Testis (tissue), 3 donors: ENCODE data around the gene LBHD2. TPM values are rescaled to one million over a fixed set of nuclear protein-coding genes. Genes with fewer than 3 reads are reported as not detected.

Source experiments
- DNase-seq: peaks from one replicate; pipeline ENCODE4 v3.0.0-alpha.2; 2019
- H3K27ac ChIP-seq, 2 donors: fragments of 200-600 bp; sonication (generic); one replicate each; pipeline ENCODE4 v1.5.1; 2019
- H3K27me3 ChIP-seq: fragments of 200-600 bp; sonication (generic); one replicate; pipeline ENCODE4 v1.5.1; 2019
- H3K36me3 ChIP-seq: fragments of 200-600 bp; sonication (generic); one replicate; pipeline ENCODE4 v1.5.1; 2017; ENCODE audit warnings: low read depth; ENCODE audit errors: missing control alignments
- H3K4me1 ChIP-seq: fragments of 200-600 bp; sonication (generic); one replicate; pipeline ENCODE4 v1.5.1; 2019
- H3K4me3 ChIP-seq, 2 donors: fragments of 200-600 bp; sonication (generic); one replicate each; pipeline ENCODE4 v1.5.1; 2017 to 2019
- H3K9me3 ChIP-seq: fragments of 200-600 bp; sonication (generic); one replicate; pipeline ENCODE4 v1.5.1; 2017
- POLR2A ChIP-seq: fragments of 450-650 bp; IDR thresholded peaks from one replicate; pipeline ENCODE4 v1.6.1; 2017; ENCODE audit warnings: antibody characterized with exemption, mild to moderate bottlenecking, moderate library complexity
- WGBS, 2 donors: methylation state at CpG; one replicate each; pipeline ENCODE4 v1.1.5; 2018; 5-methylcytosine and 5-hydroxymethylcytosine counted together
- intact Hi-C: fragments of 100-400 bp; cut with DNase I; formaldehyde crosslinking; loops from one replicate; pipeline ENCODE4 v1.15.1; 2023; ENCODE audit warnings: low total_unique reads
- polyA plus RNA-seq: library from polyadenylated mRNA; stranded (reverse); fragments of 350-450 nt; fragmentation: Illumina TruSeq; extraction: RNeasy Lipid Tissue Mini Kit (QIAGEN cat#74804); gene quantifications from one replicate; pipeline ENCODE4 v1.2.3, GENCODE V29; 2014; ENCODE audit warnings: low read depth, low replicate concordance; ENCODE audit not compliant: insufficient read depth
- total RNA-seq, 2 donors: library from RNA; depleted of rRNA; stranded (reverse); fragments of >200 nt; gene quantifications; one replicate each; pipeline ENCODE4 v1.2.3, GENCODE V29; 2016
- TF ChIP-seq, protein P1 (sequence below), 3 experiments: fragments of 450-650 bp in 2 of 3; fragments of 200-600 bp in 1 of 3; sonication (generic) in 1 of 3; IDR thresholded peaks; one replicate each; pipeline ENCODE4 v1.5.1; 2016 to 2019; ENCODE audit warnings: antibody characterized with exemption in 3 of 3, mild to moderate bottlenecking in 2 of 3, moderate library complexity in 1 of 3

Gene LBHD2
- total and polyA plus RNA-seq, 3 donors from 2014 or later = 1.9 to 5.6 (median 3.9) TPM

DNA sequence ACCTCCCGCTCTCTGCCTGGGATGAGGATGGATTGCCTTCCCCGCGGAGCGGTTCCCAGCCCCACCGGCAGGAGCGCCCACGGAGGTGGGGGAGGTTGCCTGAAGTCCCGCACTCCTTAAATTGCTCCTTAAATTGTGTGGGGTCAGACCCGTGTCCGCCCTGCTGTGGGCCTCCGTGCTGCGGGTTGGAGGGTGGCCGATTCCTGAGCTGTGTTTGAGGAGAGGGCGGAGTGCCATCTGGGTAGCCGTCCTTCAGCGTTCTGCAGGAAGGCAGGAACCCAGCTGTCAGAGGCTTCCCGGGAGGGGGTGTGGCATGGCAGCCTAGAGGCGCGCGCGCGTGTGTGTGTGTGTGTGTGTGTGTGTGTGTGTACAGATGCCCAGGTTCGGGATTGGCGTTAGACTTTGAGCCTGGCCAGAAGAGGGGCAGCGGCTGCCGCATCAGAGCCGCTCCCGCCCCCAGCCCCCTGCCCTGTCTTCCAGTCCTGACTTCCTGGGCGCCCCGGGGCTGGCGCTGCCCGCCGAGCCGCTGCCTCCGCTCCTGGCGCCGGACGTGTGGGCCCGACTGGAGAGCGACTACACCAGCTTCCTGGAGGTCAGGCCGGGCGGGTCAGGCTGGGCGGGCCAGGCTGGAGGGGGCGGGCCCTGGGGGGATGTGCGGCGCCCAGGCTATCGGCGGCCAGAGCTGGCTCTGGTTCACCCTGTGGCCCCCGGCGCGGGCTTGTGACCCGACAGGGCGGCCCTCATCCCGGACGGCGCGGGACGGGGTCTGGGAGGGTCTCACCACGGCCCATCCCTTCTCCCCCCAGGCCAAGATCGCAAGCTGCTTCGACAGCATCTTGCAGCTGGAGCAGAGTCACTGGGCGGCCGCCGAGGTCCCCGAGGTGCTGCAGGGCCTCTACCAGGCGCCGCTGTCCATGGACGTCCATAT is 19.7 kb downstream of the LBHD2 start:
- no peak for DNase-seq
- H3K4me3 ChIP-seq = no peak overlapping the region

DNA sequence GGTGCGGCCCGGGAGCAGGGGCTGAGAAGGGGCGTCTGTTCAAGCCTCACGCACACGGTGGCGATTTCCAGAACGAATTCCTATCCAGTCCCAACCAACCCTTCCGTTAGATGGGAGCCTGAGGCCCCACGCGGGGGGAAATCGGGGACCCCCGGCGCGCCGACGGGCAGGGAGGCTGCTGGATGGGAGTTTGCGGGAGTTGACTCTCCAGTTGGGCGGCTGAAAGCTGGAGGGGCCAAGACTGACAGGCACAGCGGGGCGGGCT is 20.3 kb downstream of the LBHD2 start:
- Histone ChIP-seq H3K9me3 (no peaks in the 10 kb centered on the region), H3K36me3 (no peaks in the 10 kb centered on the region), H3K27me3 (no peaks in the 10 kb centered on the region), H3K4me3 (no peak overlapping the region), H3K4me1 (peaks cover 21% of the 10 kb centered on the region), H3K27ac (no peak overlapping the region)
- no peak for TF ChIP-seq POLR2A
- TF ChIP-seq, protein P1, sequence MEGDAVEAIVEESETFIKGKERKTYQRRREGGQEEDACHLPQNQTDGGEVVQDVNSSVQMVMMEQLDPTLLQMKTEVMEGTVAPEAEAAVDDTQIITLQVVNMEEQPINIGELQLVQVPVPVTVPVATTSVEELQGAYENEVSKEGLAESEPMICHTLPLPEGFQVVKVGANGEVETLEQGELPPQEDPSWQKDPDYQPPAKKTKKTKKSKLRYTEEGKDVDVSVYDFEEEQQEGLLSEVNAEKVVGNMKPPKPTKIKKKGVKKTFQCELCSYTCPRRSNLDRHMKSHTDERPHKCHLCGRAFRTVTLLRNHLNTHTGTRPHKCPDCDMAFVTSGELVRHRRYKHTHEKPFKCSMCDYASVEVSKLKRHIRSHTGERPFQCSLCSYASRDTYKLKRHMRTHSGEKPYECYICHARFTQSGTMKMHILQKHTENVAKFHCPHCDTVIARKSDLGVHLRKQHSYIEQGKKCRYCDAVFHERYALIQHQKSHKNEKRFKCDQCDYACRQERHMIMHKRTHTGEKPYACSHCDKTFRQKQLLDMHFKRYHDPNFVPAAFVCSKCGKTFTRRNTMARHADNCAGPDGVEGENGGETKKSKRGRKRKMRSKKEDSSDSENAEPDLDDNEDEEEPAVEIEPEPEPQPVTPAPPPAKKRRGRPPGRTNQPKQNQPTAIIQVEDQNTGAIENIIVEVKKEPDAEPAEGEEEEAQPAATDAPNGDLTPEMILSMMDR (IDR thresholded peaks at IDR 0.05) = no peak
- no peak for DNase-seq
- 30 to 42% methylated on average over 5 to 18 of the region's 20 CpGs for WGBS, 2 donors
- intact Hi-C loops = loop anchor here (10.0 kb wide), 2 partner anchors 80 to 190 kb away; no protein-coding TSS in a partner anchor

More for the DNA sequence above, 19.7 kb downstream of the LBHD2 start:
- no peaks in the 10 kb centered on the region for H3K9me3 ChIP-seq
- no peaks in the 10 kb centered on the region for H3K36me3 ChIP-seq
- no peak overlapping the region for H3K27ac ChIP-seq
- TF ChIP-seq POLR2A = no peak
- TF ChIP-seq, protein P1 (IDR thresholded peaks at IDR 0.05) = no peak
- peaks cover 25% of the 10 kb centered on the region for H3K4me1 ChIP-seq
- H3K27me3 ChIP-seq = no peaks in the 10 kb centered on the region
- WGBS, 2 donors = 10 to 21% methylated on average over 16 to 67 of the region's 68 CpGs
- intact Hi-C loops = loop anchor here (10.0 kb wide), 2 partner anchors 81 to 191 kb away; no protein-coding TSS in a partner anchor

- Histone ChIP-seq H3K9me3 (no peaks in the 10 kb centered on the region), H3K27ac (no peak overlapping the region), H3K4me3 (no peak overlapping the region), H3K27me3 (no peaks in the 10 kb centered on the region), H3K4me1 (peaks cover 18% of the 10 kb centered on the region), H3K36me3 (no peaks in the 10 kb centered on the region)
- intact Hi-C loops = loop anchor here (10.0 kb wide), 2 partner anchors 80 to 190 kb away; no protein-coding TSS in a partner anchor
- peak; percentile 81 for DNase-seq
- 17 to 47% methylated on average over 13 to 54 of the region's 59 CpGs for WGBS, 2 donors
- TF ChIP-seq, protein P1 (IDR thresholded peaks at IDR 0.05) = peak; percentile 96 to 98 (median 96)
- TF ChIP-seq POLR2A = no peak
Observed at GRCh38 chr14:103104654-103105452, 20.8 kb downstream of the LBHD2 start.

GRCh38 chr14:103105580-103106150 is 21.7 kb downstream of the LBHD2 start:
- Histone ChIP-seq H3K27ac (no peak overlapping the region), H3K4me1 (peaks cover 21% of the 10 kb centered on the region), H3K36me3 (no peaks in the 10 kb centered on the region), H3K9me3 (no peaks in the 10 kb centered on the region), H3K4me3 (no peak overlapping the region), H3K27me3 (no peaks in the 10 kb centered on the region)
- 74 to 76% methylated on average over 9 of the region's 9 CpGs for WGBS, 2 donors
- TF ChIP-seq, protein P1 (IDR thresholded peaks at IDR 0.05) = no peak
- no peak for TF ChIP-seq POLR2A
- no peak for DNase-seq
- intact Hi-C loops = loop anchor here (10.0 kb wide), 2 partner anchors 79 to 189 kb away; no protein-coding TSS in a partner anchor
